Endodermal cell (in vitro differentiated cells): Measurements from ENCODE around the gene TRDN. TPM values are rescaled to one million over a fixed set of nuclear protein-coding genes. Genes with fewer than 3 reads are reported as not detected.

ENCODE experiments used
- DNase-seq: peaks from one replicate; pipeline ENCODE4 v3.0.0-alpha.2; 2017
- H3K27ac ChIP-seq: 2 replicates; pipeline ENCODE4 v1.5.1; 2013; ENCODE audit warnings: mild to moderate bottlenecking, low read depth, low read length, moderate library complexity
- H3K27me3 ChIP-seq: 2 replicates; pipeline ENCODE4 v1.6.1; 2013; ENCODE audit warnings: mild to moderate bottlenecking, low read length, moderate library complexity; ENCODE audit not compliant: insufficient read depth, control insufficient read depth, poor library complexity, severe bottlenecking
- H3K36me3 ChIP-seq: 2 replicates; pipeline ENCODE4 v1.7.0; 2013; ENCODE audit warnings: mild to moderate bottlenecking, low read length, moderate library complexity; ENCODE audit not compliant: control insufficient read depth, insufficient read depth
- H3K4me1 ChIP-seq: one replicate; pipeline ENCODE4 v1.7.0; 2013; ENCODE audit warnings: low read length; ENCODE audit not compliant: control insufficient read depth, insufficient read depth
- H3K4me3 ChIP-seq: 2 replicates; pipeline ENCODE4 v1.5.1; 2013; ENCODE audit warnings: mild to moderate bottlenecking, low read length, moderate library complexity
- H3K9ac ChIP-seq: 2 replicates; pipeline ENCODE4 v1.6.1; 2013; ENCODE audit warnings: mild to moderate bottlenecking, low read length, moderate library complexity; ENCODE audit not compliant: poor library complexity, severe bottlenecking; ENCODE audit errors: extremely low read depth
- H3K9me3 ChIP-seq: 2 replicates; pipeline ENCODE4 v1.6.1; 2013; ENCODE audit warnings: mild to moderate bottlenecking, low read length, moderate library complexity; ENCODE audit not compliant: control insufficient read depth
- H3K27ac Mint-ChIP-seq: 2 replicates; pipeline ENCODE4 v1.8.0; 2020; ENCODE audit warnings: mixed read lengths
- H3K27me3 Mint-ChIP-seq: 2 replicates; pipeline ENCODE4 v1.8.0; 2021; ENCODE audit warnings: mild to moderate bottlenecking, mixed read lengths; ENCODE audit not compliant: insufficient read depth
- H3K36me3 Mint-ChIP-seq: 2 replicates; pipeline ENCODE4 v1.8.0; 2020; ENCODE audit warnings: low read depth, mixed read lengths
- H3K4me1 Mint-ChIP-seq: 2 replicates; pipeline ENCODE4 v1.8.0; 2020; ENCODE audit warnings: mixed read lengths
- H3K4me3 Mint-ChIP-seq: 2 replicates; pipeline ENCODE4 v1.8.0; 2020; ENCODE audit warnings: mild to moderate bottlenecking, moderate library complexity, mixed read lengths
- H3K9me3 Mint-ChIP-seq: 2 replicates; pipeline ENCODE4 v1.8.0; 2020; ENCODE audit warnings: mild to moderate bottlenecking, mixed read lengths
- WGBS, 2 experiments: methylation state at CpG; one replicate each; pipeline versions ENCODE4 v1.1.5 to v1.1.7; 2013; ENCODE audit warnings: missing lambda C conversion rate in 2 of 2, mixed read lengths in 1 of 2; ENCODE audit not compliant: insufficient coverage in 1 of 2, insufficient read length in 1 of 2; 5-methylcytosine and 5-hydroxymethylcytosine counted together
- total RNA-seq, 2 donors: library from RNA; stranded (reverse); fragmentation: NEBNext Ultra II Directional in 1 of 2; extraction: Animal tissue kit (Norgen Biotek cat#: 25700) in 1 of 2; gene quantifications; 2 replicates in 1 of 2; 3 replicates in 1 of 2; pipeline ENCODE4 v1.2.1, GENCODE V29; 2021
- TF ChIP-seq, protein P1 (sequence below): fragments of 200-600 bp; sonication (generic); conservative IDR thresholded peaks from 2 replicates; pipeline ENCODE4 v1.5.0; 2021; ENCODE audit warnings: antibody characterized with exemption, mild to moderate bottlenecking

The TRDN gene
- total RNA-seq, 2 donors from 2014 or later: 74.4 to 136 TPM

DNA sequence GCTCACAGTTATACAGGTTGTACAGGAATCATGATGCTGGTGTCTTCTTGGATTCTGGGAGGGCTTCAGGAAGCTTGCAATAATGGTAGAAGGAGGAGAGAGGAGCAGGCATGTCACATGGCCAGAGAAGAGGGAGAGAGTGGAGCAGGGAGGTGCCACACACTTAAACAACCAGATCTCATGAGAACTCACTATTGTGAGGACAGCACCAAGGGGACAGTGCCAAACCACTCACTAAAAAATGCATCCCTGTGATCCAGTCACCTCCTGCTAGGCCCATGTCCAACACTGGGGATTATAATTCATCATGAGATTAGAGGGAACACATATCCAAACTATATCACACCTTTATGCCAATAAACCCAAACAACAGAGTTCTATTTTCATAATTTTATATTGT lies 67.2 kb downstream of the TRDN start:
- H3K4me1 Mint-ChIP-seq: peaks cover 17% of the 10 kb centered on the region
- H3K27me3 Mint-ChIP-seq: no peaks in the 10 kb centered on the region
- H3K9me3 Mint-ChIP-seq: no peaks in the 10 kb centered on the region
- Histone ChIP-seq H3K36me3 (peaks cover 93% of the 10 kb centered on the region), H3K9ac (no peak overlapping the region), H3K27me3 (no peaks in the 10 kb centered on the region), H3K9me3 (no peaks in the 10 kb centered on the region), H3K27ac (no peak overlapping the region), H3K4me3 (no peak overlapping the region), H3K4me1 (no peaks in the 10 kb centered on the region)
- H3K27ac Mint-ChIP-seq: no peak overlapping the region
- no peak overlapping the region for H3K4me3 Mint-ChIP-seq
- TF ChIP-seq, protein P1, sequence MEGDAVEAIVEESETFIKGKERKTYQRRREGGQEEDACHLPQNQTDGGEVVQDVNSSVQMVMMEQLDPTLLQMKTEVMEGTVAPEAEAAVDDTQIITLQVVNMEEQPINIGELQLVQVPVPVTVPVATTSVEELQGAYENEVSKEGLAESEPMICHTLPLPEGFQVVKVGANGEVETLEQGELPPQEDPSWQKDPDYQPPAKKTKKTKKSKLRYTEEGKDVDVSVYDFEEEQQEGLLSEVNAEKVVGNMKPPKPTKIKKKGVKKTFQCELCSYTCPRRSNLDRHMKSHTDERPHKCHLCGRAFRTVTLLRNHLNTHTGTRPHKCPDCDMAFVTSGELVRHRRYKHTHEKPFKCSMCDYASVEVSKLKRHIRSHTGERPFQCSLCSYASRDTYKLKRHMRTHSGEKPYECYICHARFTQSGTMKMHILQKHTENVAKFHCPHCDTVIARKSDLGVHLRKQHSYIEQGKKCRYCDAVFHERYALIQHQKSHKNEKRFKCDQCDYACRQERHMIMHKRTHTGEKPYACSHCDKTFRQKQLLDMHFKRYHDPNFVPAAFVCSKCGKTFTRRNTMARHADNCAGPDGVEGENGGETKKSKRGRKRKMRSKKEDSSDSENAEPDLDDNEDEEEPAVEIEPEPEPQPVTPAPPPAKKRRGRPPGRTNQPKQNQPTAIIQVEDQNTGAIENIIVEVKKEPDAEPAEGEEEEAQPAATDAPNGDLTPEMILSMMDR: no peak
- H3K36me3 Mint-ChIP-seq: peaks cover 62% of the 10 kb centered on the region
- DNase-seq: no peak

DNA sequence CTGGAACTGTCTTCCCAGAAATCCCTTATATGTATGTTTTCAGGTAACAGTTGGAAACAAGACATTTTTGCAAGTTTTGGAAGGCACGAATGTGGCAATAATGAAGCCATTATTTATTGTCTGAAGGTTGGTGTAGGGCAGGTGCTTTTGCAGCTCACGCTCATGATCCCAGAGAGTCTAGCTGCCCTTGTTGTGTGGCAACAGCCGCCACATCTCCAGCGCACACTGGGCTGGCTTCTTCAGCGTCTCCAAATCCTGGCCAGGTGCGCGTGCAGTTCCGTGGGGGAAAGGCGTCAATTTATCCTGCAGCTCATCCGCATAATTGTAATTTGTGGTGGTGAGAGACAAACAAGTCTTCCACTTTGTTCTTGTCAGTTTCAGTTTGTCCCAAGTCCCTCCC lies 71.2 kb downstream of the TRDN start:
- Histone ChIP-seq H3K4me3 (no peak overlapping the region), H3K27me3 (no peaks in the 10 kb centered on the region), H3K4me1 (no peaks in the 10 kb centered on the region), H3K9ac (no peak overlapping the region), H3K9me3 (no peaks in the 10 kb centered on the region), H3K27ac (no peak overlapping the region), H3K36me3 (peaks cover 64% of the 10 kb centered on the region)
- H3K27ac Mint-ChIP-seq: no peak overlapping the region
- H3K4me1 Mint-ChIP-seq: peaks cover 35% of the 10 kb centered on the region
- H3K4me3 Mint-ChIP-seq: no peak overlapping the region
- H3K36me3 Mint-ChIP-seq: peaks cover 56% of the 10 kb centered on the region
- H3K27me3 Mint-ChIP-seq: no peaks in the 10 kb centered on the region
- WGBS, 2 experiments: 93 to 94% methylated on average over 3 to 9 of the region's 10 CpGs
- H3K9me3 Mint-ChIP-seq: no peaks in the 10 kb centered on the region
- TF ChIP-seq, protein P1: no peak
- no peak for DNase-seq

DNA sequence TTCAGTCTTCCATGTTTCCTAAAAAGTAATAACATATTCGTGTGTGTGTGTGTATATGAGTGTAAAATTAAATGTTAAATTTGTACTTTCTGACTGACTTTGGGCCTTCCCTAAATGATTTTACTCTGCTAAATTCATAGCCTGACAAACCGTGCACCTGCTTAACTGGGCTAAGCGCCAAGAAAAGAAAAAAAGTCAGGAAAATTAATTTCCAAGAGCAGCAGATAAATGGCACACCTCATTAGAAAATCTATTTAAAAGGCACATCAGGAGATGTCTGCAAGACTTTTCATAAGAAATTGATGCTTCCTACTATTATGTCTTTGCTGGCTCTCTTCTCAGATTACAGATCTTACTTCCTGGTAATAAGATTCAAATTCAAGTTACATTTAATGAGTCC lies 72.4 kb downstream of the TRDN start:
- H3K4me1 Mint-ChIP-seq: peaks cover 46% of the 10 kb centered on the region
- no peaks in the 10 kb centered on the region for H3K9me3 ChIP-seq
- no peak overlapping the region for H3K4me3 Mint-ChIP-seq
- 93 to 100% methylated on average over 2 to 3 of the region's 3 CpGs for WGBS, 2 experiments
- peaks cover 52% of the 10 kb centered on the region for H3K36me3 ChIP-seq
- H3K27me3 Mint-ChIP-seq: no peaks in the 10 kb centered on the region
- H3K27ac Mint-ChIP-seq: no peak overlapping the region
- no peaks in the 10 kb centered on the region for H3K4me1 ChIP-seq
- TF ChIP-seq, protein P1: no peak
- peaks cover 47% of the 10 kb centered on the region for H3K36me3 Mint-ChIP-seq
- no peaks in the 10 kb centered on the region for H3K27me3 ChIP-seq
- H3K27ac ChIP-seq: no peak overlapping the region
- H3K9me3 Mint-ChIP-seq: no peaks in the 10 kb centered on the region
- no peak for DNase-seq
- H3K9ac ChIP-seq: no peak overlapping the region
- no peak overlapping the region for H3K4me3 ChIP-seq
